ENCODE measurements around the gene ZNF783. TPM values are rescaled to one million over a fixed set of nuclear protein-coding genes. Genes with fewer than 3 reads are reported as not detected.
"Not testable (repeated sequence)": the region's sequence is repeated elsewhere in the genome, so short reads cannot be mapped to it uniquely, and the experiment has no call there.

ZNF783 gene
- polyA plus RNA-seq, 1 experiment: 6.9 TPM

DNA sequence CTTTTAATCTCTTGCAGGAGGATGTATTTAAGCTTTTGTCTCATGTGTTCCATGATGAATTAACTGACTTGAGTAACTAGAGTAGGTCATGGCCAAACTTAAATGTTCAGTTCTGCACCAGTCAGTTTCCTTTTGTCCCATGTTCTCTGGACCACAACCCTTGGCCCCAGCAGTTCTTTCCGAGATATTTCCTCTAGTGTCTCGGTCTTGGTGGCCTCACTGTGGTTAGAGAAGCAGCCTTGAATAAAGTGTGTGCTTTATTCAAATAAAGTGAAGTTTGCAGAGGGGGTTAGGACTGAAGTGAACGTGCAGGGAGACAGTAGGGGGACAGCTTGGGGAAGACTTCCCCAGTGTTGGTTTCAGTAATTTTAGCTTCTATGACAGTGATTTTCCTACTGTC, 13.2 kb upstream of the ZNF783 start:
- Histone ChIP-seq H3K27me3 (ENCODE audit: control insufficient read depth, insufficient read depth, low read length) (no peaks in the 10 kb centered on the region), H3K4me3 (ENCODE audit: low read depth, low read length) (no peak overlapping the region), H3K36me3 (ENCODE audit: control insufficient read depth, insufficient read depth, low read length) (peaks cover 16% of the 10 kb centered on the region)
- ChIA-PET POLR2A (no interaction called here), CTCF (interaction anchor here (0.7 to 1.8 kb wide), 3 partner anchors 9 to 13 kb away, joined by 3 to 6 read pairs (median 4); partner anchors contain the start of gene ZNF783)
- TF ChIP-seq, protein P1, sequence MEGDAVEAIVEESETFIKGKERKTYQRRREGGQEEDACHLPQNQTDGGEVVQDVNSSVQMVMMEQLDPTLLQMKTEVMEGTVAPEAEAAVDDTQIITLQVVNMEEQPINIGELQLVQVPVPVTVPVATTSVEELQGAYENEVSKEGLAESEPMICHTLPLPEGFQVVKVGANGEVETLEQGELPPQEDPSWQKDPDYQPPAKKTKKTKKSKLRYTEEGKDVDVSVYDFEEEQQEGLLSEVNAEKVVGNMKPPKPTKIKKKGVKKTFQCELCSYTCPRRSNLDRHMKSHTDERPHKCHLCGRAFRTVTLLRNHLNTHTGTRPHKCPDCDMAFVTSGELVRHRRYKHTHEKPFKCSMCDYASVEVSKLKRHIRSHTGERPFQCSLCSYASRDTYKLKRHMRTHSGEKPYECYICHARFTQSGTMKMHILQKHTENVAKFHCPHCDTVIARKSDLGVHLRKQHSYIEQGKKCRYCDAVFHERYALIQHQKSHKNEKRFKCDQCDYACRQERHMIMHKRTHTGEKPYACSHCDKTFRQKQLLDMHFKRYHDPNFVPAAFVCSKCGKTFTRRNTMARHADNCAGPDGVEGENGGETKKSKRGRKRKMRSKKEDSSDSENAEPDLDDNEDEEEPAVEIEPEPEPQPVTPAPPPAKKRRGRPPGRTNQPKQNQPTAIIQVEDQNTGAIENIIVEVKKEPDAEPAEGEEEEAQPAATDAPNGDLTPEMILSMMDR (IDR thresholded peaks at IDR 0.05; ENCODE audit: insufficient read depth, low read depth, low read length): no peak
- no peak for DNase-seq (ENCODE audit: low read depth)

GRCh38 chr7:149250151-149250550, 11.8 kb upstream of the ZNF783 start:
- DNase-seq (ENCODE audit: low read depth); POLR2A ChIA-PET: not testable (repeated sequence)
- CTCF ChIA-PET: interaction anchor here (1.0 to 1.7 kb wide), 3 partner anchors 8 to 12 kb away, joined by 3 read pairs; partner anchors contain the start of gene ZNF783

GRCh38 chr7:149251518-149251917, 10.5 kb upstream of the ZNF783 start:
- CTCF ChIA-PET: interaction anchor here (1.2 to 3.2 kb wide), 2 partner anchors 10 kb away, joined by 3 to 22 read pairs; partner anchors contain the start of gene ZNF783
- H3K4me3 ChIP-seq (ENCODE audit: low read depth, low read length); POLR2A ChIA-PET; DNase-seq (ENCODE audit: low read depth); H3K27me3 ChIP-seq (ENCODE audit: control insufficient read depth, insufficient read depth, low read length): not testable (repeated sequence)
- peaks cover 22% of the 10 kb centered on the region for H3K36me3 ChIP-seq (ENCODE audit: control insufficient read depth, insufficient read depth, low read length)

More at GRCh38 chr7:149250151-149250550, 11.8 kb upstream of the ZNF783 start:
- not testable (repeated sequence) for H3K27me3 ChIP-seq (ENCODE audit: control insufficient read depth, insufficient read depth, low read length); H3K4me3 ChIP-seq (ENCODE audit: low read depth, low read length)
- H3K36me3 ChIP-seq (ENCODE audit: control insufficient read depth, insufficient read depth, low read length): peaks cover 22% of the 10 kb centered on the region

- ChIA-PET POLR2A (no interaction called here), CTCF (interaction anchor here (3.2 kb wide), 1 partner anchor 9 kb away, joined by 22 read pairs; the partner anchor contains the start of gene ZNF783)
- TF ChIP-seq, protein P1 (IDR thresholded peaks at IDR 0.05; ENCODE audit: insufficient read depth, low read depth, low read length): no peak
- peaks cover 22% of the 10 kb centered on the region for H3K36me3 ChIP-seq (ENCODE audit: control insufficient read depth, insufficient read depth, low read length)
- no peak for DNase-seq (ENCODE audit: low read depth)
- H3K27me3 ChIP-seq (ENCODE audit: control insufficient read depth, insufficient read depth, low read length): no peaks in the 10 kb centered on the region
- H3K4me3 ChIP-seq (ENCODE audit: low read depth, low read length): no peak overlapping the region
These were observed 9.6 kb upstream of the ZNF783 start for GRCh38 chr7:149252378-149252777.

DNA sequence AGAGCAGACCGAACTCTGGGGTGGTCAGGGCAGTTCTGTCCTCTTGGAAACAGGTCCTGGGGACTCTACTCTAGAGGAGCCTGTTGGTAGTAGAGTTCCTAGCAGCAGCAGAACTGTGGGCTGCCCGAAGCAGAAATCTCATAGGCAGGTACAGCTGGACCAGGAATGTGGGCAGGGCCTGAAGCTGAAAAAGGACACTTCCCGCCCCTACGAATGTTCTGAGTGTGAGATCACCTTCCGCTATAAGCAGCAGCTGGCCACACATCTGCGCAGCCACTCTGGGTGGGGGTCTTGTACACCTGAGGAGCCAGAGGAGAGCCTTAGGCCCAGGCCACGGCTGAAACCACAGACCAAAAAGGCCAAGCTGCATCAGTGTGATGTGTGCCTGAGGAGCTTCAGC, 8.3 kb upstream of the ZNF783 start:
- Histone ChIP-seq H3K36me3 (ENCODE audit: control insufficient read depth, insufficient read depth, low read length) (peaks cover 22% of the 10 kb centered on the region), H3K27me3 (ENCODE audit: control insufficient read depth, insufficient read depth, low read length) (no peaks in the 10 kb centered on the region), H3K4me3 (ENCODE audit: low read depth, low read length) (no peak overlapping the region)
- TF ChIP-seq, protein P1 (IDR thresholded peaks at IDR 0.05; ENCODE audit: insufficient read depth, low read depth, low read length): no peak
- DNase-seq (ENCODE audit: low read depth): no peak
- POLR2A ChIA-PET: no interaction called here
- CTCF ChIA-PET: interaction anchor here (0.7 to 3.2 kb wide), 2 partner anchors 8 to 14 kb away, joined by 3 to 22 read pairs; partner anchors contain the start of gene ZNF783

- H3K4me3 ChIP-seq (ENCODE audit: low read depth, low read length): no peak overlapping the region
- ChIA-PET CTCF (interaction anchor here (0.7 to 3.2 kb wide), 2 partner anchors 7 to 14 kb away, joined by 3 to 22 read pairs; partner anchors contain the start of gene ZNF783), POLR2A (no interaction called here)
- DNase-seq (ENCODE audit: low read depth): no peak
- H3K36me3 ChIP-seq (ENCODE audit: control insufficient read depth, insufficient read depth, low read length): peaks cover 22% of the 10 kb centered on the region
- TF ChIP-seq, protein P1 (IDR thresholded peaks at IDR 0.05; ENCODE audit: insufficient read depth, low read depth, low read length): no peak
- H3K27me3 ChIP-seq (ENCODE audit: control insufficient read depth, insufficient read depth, low read length): no peaks in the 10 kb centered on the region
These were observed 7.7 kb upstream of the ZNF783 start for GRCh38 chr7:149254181-149254858.

All from BJ (cell line).